Panc1 (cell line): ENCODE results near the gene C1QL2. TPM values are rescaled to one million over a fixed set of nuclear protein-coding genes. Genes with fewer than 3 reads are reported as not detected.

Source experiments
- ATAC-seq: fragments of 200-7000 bp; cut with Tn5 transposase; 2 replicates; pipeline ENCODE4 v1.9.1; 2020; ENCODE audit warnings: mild to moderate bottlenecking, moderate library complexity
- BruUV-seq: library from RNA; stranded (reverse); fragments of 400-500 nt; replicated peaks from 2 replicates; lab custom pipeline; 2021; lab: Mats Ljungman, UMichigan
- CTCF ChIA-PET: fragments of 300-600 bp; sonication (Branson Sonifier 250); formaldehyde crosslinking; loops from one replicate; lab custom pipeline; 2022; ENCODE audit warnings: antibody characterized with exemption; lab: Charles Lee
- POLR2A ChIA-PET: fragments of 300-600 bp; sonication (Branson Sonifier 250); formaldehyde crosslinking; loops from one replicate; lab custom pipeline; 2022; ENCODE audit warnings: antibody characterized with exemption; lab: Charles Lee
- DNase-seq: peaks from one replicate; pipeline ENCODE4 v3.0.0-alpha.2; 2010; ENCODE audit warnings: low read depth, low spot score
- H3K27ac ChIP-seq: 2 replicates; pipeline ENCODE4 v1.5.1; 2011; ENCODE audit warnings: mild to moderate bottlenecking, low read length, inconsistent platforms
- H3K27me3 ChIP-seq: fragments of 200-500 bp; sonication (Bioruptor generic); 2 replicates; pipeline ENCODE4 v1.6.0; 2014; ENCODE audit warnings: low read length, inconsistent platforms; ENCODE audit not compliant: control insufficient read depth, insufficient read depth
- H3K36me3 ChIP-seq: fragments of 200-500 bp; sonication (Bioruptor generic); 2 replicates; pipeline ENCODE4 v1.5.1; 2014; ENCODE audit warnings: inconsistent platforms, mild to moderate bottlenecking, low read length, moderate library complexity; ENCODE audit not compliant: control insufficient read depth, insufficient read depth
- H3K4me1 ChIP-seq: 2 replicates; pipeline ENCODE4 v1.5.1; 2011; ENCODE audit warnings: inconsistent platforms, mild to moderate bottlenecking, low read length, moderate library complexity; ENCODE audit not compliant: control insufficient read depth, insufficient read depth
- H3K4me3 ChIP-seq, 2 experiments: 2 replicates each; pipeline ENCODE4 v1.5.1; 2011 to 2012; ENCODE audit warnings: low read depth in 2 of 2, low read length in 2 of 2, mild to moderate bottlenecking in 2 of 2, inconsistent platforms in 1 of 2, moderate library complexity in 1 of 2
- H3K9me3 ChIP-seq: fragments of 200-500 bp; sonication (Bioruptor generic); 2 replicates; pipeline ENCODE4 v1.5.1; 2014; ENCODE audit warnings: low read depth, mild to moderate bottlenecking, inconsistent platforms, low read length, moderate library complexity; ENCODE audit not compliant: control insufficient read depth, insufficient read depth
- CTCF ChIP-seq: fragments of 450-650 bp; IDR thresholded peaks from 2 replicates; pipeline ENCODE4 v1.5.1; 2017; ENCODE audit warnings: mild to moderate bottlenecking
- POLR2AphosphoS5 ChIP-seq: IDR thresholded peaks from 2 replicates; pipeline ENCODE4 v1.6.1; 2012; ENCODE audit warnings: mild to moderate bottlenecking, low read depth, low read length, moderate library complexity
- REST ChIP-seq, 2 experiments: IDR thresholded peaks; 2 replicates each; pipeline ENCODE4 v1.6.1; 2011 to 2012; ENCODE audit warnings: low read depth in 2 of 2, control low read depth in 1 of 2, low read length in 1 of 2, mild to moderate bottlenecking in 1 of 2, moderate library complexity in 1 of 2; ENCODE audit not compliant: insufficient read depth in 1 of 2
- SIN3A ChIP-seq: IDR thresholded peaks from 2 replicates; pipeline ENCODE4 v1.6.1; 2012; ENCODE audit warnings: low read depth, mild to moderate bottlenecking, low read length, moderate library complexity, borderline replicate concordance; ENCODE audit not compliant: insufficient read depth
- TCF7L2 ChIP-seq: IDR thresholded peaks from 2 replicates; pipeline ENCODE4 v1.6.1; 2011; ENCODE audit warnings: mild to moderate bottlenecking, low read depth, low read length, inconsistent platforms
- in situ Hi-C: cut with HindIII; loops from 2 replicates; pipeline ENCODE4 v1.10.0; 2016; ENCODE audit warnings: low sequenced_read_pairs, low pct_unique_long_range_greater_than_20kb
- intact Hi-C: fragments of 100-400 bp; cut with micrococcal nuclease; formaldehyde crosslinking; loops from one replicate; pipeline ENCODE4 v1.10.0; 2022; ENCODE audit not compliant: unreplicated experiment
- total RNA-seq: library from RNA; stranded (reverse); gene quantifications from one replicate; pipeline ENCODE4 v1.2.1, GENCODE V29; 2021; ENCODE audit not compliant: unreplicated experiment

C1QL2 gene
- total RNA-seq, 1 experiment from 2014 or later, result not detected

GRCh38 chr2:119190321-119191111, 32.0 kb upstream of the C1QL2 start:
- no peak overlapping the region for H3K27ac ChIP-seq
- H3K4me1 ChIP-seq, result no peaks in the 10 kb centered on the region; the same call in 1 of the 2 replicates
- TF ChIP-seq SIN3A, result no peak
- no peak for TF ChIP-seq CTCF
- TF ChIP-seq TCF7L2, result no peak
- TF ChIP-seq REST (IDR thresholded peaks at IDR 0.05; ENCODE audit: insufficient read depth in 1 of 2, low read depth in 2 of 2, low read length in 1 of 2), result no peak
- in situ Hi-C loops, result no loop called here
- no TSS peak for BruUV-seq
- intact Hi-C loops, result no loop called here
- H3K36me3 ChIP-seq, result no peaks in the 10 kb centered on the region
- CTCF ChIA-PET, result interaction anchor here (0.6 kb wide), 1 partner anchor 13 kb away, joined by 6 read pairs; no protein-coding TSS in a partner anchor
- no peak overlapping the region for H3K4me3 ChIP-seq
- no peaks in the 10 kb centered on the region for H3K9me3 ChIP-seq
- no peak for DNase-seq
- ATAC-seq, result no peak
- H3K27me3 ChIP-seq, result no peaks in the 10 kb centered on the region
- POLR2A ChIA-PET, result no interaction called here

GRCh38 chr2:119184512-119184911, 26.0 kb upstream of the C1QL2 start:
- ChIA-PET POLR2A (no interaction called here), CTCF (no interaction called here)
- ATAC-seq (no peak), DNase-seq (no peak)
- H3K9me3 ChIP-seq, result no peaks in the 10 kb centered on the region
- BruUV-seq, result no TSS peak
- H3K36me3 ChIP-seq, result no peaks in the 10 kb centered on the region
- H3K4me1 ChIP-seq, result no peaks in the 10 kb centered on the region
- intact Hi-C loops (no loop called here), in situ Hi-C loops (no loop called here)
- no peak overlapping the region for H3K4me3 ChIP-seq
- no peaks in the 10 kb centered on the region for H3K27me3 ChIP-seq
- no peak for TF ChIP-seq SIN3A
- TF ChIP-seq TCF7L2, result no peak
- TF ChIP-seq POLR2AphosphoS5, result no peak
- no peak for TF ChIP-seq CTCF
- no peak for TF ChIP-seq REST (IDR thresholded peaks at IDR 0.05; ENCODE audit: insufficient read depth in 1 of 2, low read depth in 2 of 2, low read length in 1 of 2)
- no peak overlapping the region for H3K27ac ChIP-seq
